IMR-90 (cell line): ENCODE data around the gene CD28. TPM values are rescaled to one million over a fixed set of nuclear protein-coding genes. Genes with fewer than 3 reads are reported as not detected.

ENCODE experiments used
- ATAC-seq: fragments of 200-7000 bp; cut with Tn5 transposase; 2 replicates; pipeline ENCODE4 v1.9.1; 2020; ENCODE audit warnings: low read depth, mild to moderate bottlenecking, moderate library complexity
- BruUV-seq: library from RNA; stranded (reverse); fragments of 400-500 nt; replicated peaks from 2 replicates; lab custom pipeline; 2021; lab: Mats Ljungman, UMichigan
- CTCF ChIA-PET: fragments of 300-600 bp; formaldehyde crosslinking; extraction: SDS; loops from one replicate; lab custom pipeline; 2021; ENCODE audit warnings: antibody characterized with exemption; lab: Yijun Ruan, JAX
- POLR2A ChIA-PET: fragments of 300-600 bp; sonication (Branson Sonifier 250); formaldehyde crosslinking; loops from one replicate; lab custom pipeline; 2022; ENCODE audit warnings: antibody characterized with exemption; ENCODE audit not compliant: unreplicated experiment; lab: Charles Lee
- DNase-seq: peaks from one replicate; pipeline ENCODE4 v3.0.0; 2013
- H2AFZ ChIP-seq: replicated peaks from 2 replicates; pipeline ENCODE3; 2013; ENCODE audit warnings: low read length, mild to moderate bottlenecking; ENCODE audit not compliant: poor library complexity
- H2AK5ac ChIP-seq: 2 replicates; pipeline ENCODE4 v1.6.1; 2013; ENCODE audit warnings: low read depth, low read length, inconsistent platforms
- H2AK9ac ChIP-seq: replicated peaks from 2 replicates; pipeline ENCODE3; 2013; ENCODE audit warnings: mild to moderate bottlenecking, low read depth, low read length, moderate library complexity; ENCODE audit not compliant: poor library complexity
- H2BK120ac ChIP-seq: 2 replicates; pipeline ENCODE4 v1.6.1; 2013; ENCODE audit warnings: low read depth, low read length, inconsistent platforms
- H2BK15ac ChIP-seq: 3 replicates; pipeline ENCODE4 v1.6.1; 2013; ENCODE audit warnings: low read depth, low read length, inconsistent platforms
- H2BK20ac ChIP-seq: 2 replicates; pipeline ENCODE4 v1.6.1; 2013; ENCODE audit warnings: low read depth, mild to moderate bottlenecking, inconsistent platforms, low read length, moderate library complexity
- H2BK5ac ChIP-seq: 2 replicates; pipeline ENCODE4 v1.6.1; 2013; ENCODE audit warnings: mild to moderate bottlenecking, low read depth, low read length, inconsistent platforms; ENCODE audit not compliant: poor library complexity, severe bottlenecking
- H3K14ac ChIP-seq: replicated peaks from 2 replicates; pipeline ENCODE4 v1.6.1; 2013; ENCODE audit warnings: low read depth, low read length, inconsistent platforms
- H3K18ac ChIP-seq: 2 replicates; pipeline ENCODE4 v1.6.1; 2013; ENCODE audit warnings: low read depth, low read length, control low read depth
- H3K23ac ChIP-seq: 2 replicates; pipeline ENCODE4 v1.6.1; 2013; ENCODE audit warnings: low read depth, low read length, inconsistent platforms
- H3K27ac ChIP-seq: 2 replicates; pipeline ENCODE4 v1.5.1; 2013; ENCODE audit warnings: mild to moderate bottlenecking, control low read depth, low read length; ENCODE audit not compliant: insufficient read depth
- H3K27me3 ChIP-seq: 2 replicates; pipeline ENCODE4 v1.6.1; 2013; ENCODE audit warnings: low read length; ENCODE audit not compliant: control insufficient read depth, insufficient read depth
- H3K36me3 ChIP-seq: 2 replicates; pipeline ENCODE4 v1.6.1; 2013; ENCODE audit warnings: low read length, mixed read lengths; ENCODE audit not compliant: control insufficient read depth, insufficient read depth
- H3K4ac ChIP-seq: 2 replicates; pipeline ENCODE4 v1.6.1; 2013; ENCODE audit warnings: low read depth, low read length, inconsistent platforms
- H3K4me1 ChIP-seq: 2 replicates; pipeline ENCODE4 v1.6.1; 2013; ENCODE audit warnings: low read length, mixed read lengths; ENCODE audit not compliant: control insufficient read depth, insufficient read depth
- H3K4me2 ChIP-seq: 2 replicates; pipeline ENCODE4 v1.6.1; 2013; ENCODE audit warnings: low read depth, mild to moderate bottlenecking, control low read depth, low read length, moderate library complexity
- H3K4me3 ChIP-seq: 2 replicates; pipeline ENCODE4 v1.5.1; 2013; ENCODE audit warnings: low read depth, mild to moderate bottlenecking, control low read depth, low read length, moderate library complexity; ENCODE audit not compliant: insufficient read depth
- H3K56ac ChIP-seq: 2 replicates; pipeline ENCODE4 v1.6.1; 2013; ENCODE audit warnings: low read length, inconsistent platforms; ENCODE audit not compliant: insufficient read depth; ENCODE audit errors: extremely low read depth
- H3K79me1 ChIP-seq, 2 experiments: 2 replicates each; pipeline ENCODE4 v1.6.1; 2013; ENCODE audit warnings: low read length in 2 of 2, inconsistent platforms in 1 of 2, low read depth in 1 of 2
- H3K9ac ChIP-seq: 2 replicates; pipeline ENCODE4 v1.6.1; 2013; ENCODE audit warnings: low read depth, low read length, control low read depth
- H3K9me1 ChIP-seq: 2 replicates; pipeline ENCODE4 v1.6.1; 2013; ENCODE audit warnings: low read length, inconsistent platforms; ENCODE audit not compliant: insufficient read depth
- H3K9me3 ChIP-seq: 2 replicates; pipeline ENCODE4 v1.6.1; 2013; ENCODE audit warnings: low read length; ENCODE audit not compliant: control insufficient read depth, insufficient read depth
- H4K20me1 ChIP-seq: 2 replicates; pipeline ENCODE4 v1.6.1; 2013; ENCODE audit warnings: low read length, inconsistent platforms; ENCODE audit not compliant: insufficient read depth
- H4K5ac ChIP-seq: 2 replicates; pipeline ENCODE4 v1.6.1; 2013; ENCODE audit warnings: mild to moderate bottlenecking, low read depth, low read length, control low read depth
- H4K8ac ChIP-seq, 2 experiments: 2 replicates each; pipeline ENCODE4 v1.6.1; 2013; ENCODE audit warnings: low read depth in 2 of 2, low read length in 2 of 2, control low read depth in 1 of 2, inconsistent platforms in 1 of 2
- H4K91ac ChIP-seq: 2 replicates; pipeline ENCODE4 v1.6.1; 2013; ENCODE audit warnings: low read depth, low read length, inconsistent platforms; ENCODE audit not compliant: insufficient read depth
- ELK1 ChIP-seq: fragments of 150-350 bp; IDR thresholded peaks from 2 replicates; pipeline ENCODE4 v1.6.1; 2016; ENCODE audit warnings: low read depth, mild to moderate bottlenecking, low read length, moderate library complexity, borderline replicate concordance
- WGBS, 2 experiments: methylation state at CpG; one replicate each; pipeline versions ENCODE4 v1.1.5 to v1.1.7; 2013; ENCODE audit warnings: missing lambda C conversion rate in 2 of 2; ENCODE audit not compliant: insufficient read length in 1 of 2; ENCODE audit errors: extremely low coverage in 2 of 2; 5-methylcytosine and 5-hydroxymethylcytosine counted together
- dilution Hi-C: fragments of 300-500 bp; cut with HindIII; formaldehyde crosslinking; loops from one replicate; pipeline ENCODE4 v1.14.3; 2018; ENCODE audit warnings: low sequenced_read_pairs; ENCODE audit not compliant: unreplicated experiment
- in situ Hi-C: fragments of 300-500 bp; cut with MboI; formaldehyde crosslinking; loops from 3 replicates; pipeline ENCODE4 v1.14.3; 2019; ENCODE audit warnings: low sequenced_read_pairs, inconsistent platforms, mixed read lengths
- intact Hi-C: fragments of 100-400 bp; cut with micrococcal nuclease; formaldehyde crosslinking; loops from 2 replicates; pipeline ENCODE4 v1.10.0; 2022
- polyA plus RNA-seq, 3 experiments: library from polyadenylated mRNA; depleted of rRNA; stranded (reverse); fragments of >200 nt; gene quantifications; 2 replicates each; pipeline ENCODE4 v1.2.3, GENCODE V29; 2012; ENCODE audit warnings: low replicate concordance in 1 of 3
- total RNA-seq: library from RNA; depleted of rRNA; stranded (reverse); fragments of >200 nt; gene quantifications from 2 replicates; pipeline ENCODE4 v1.2.3, GENCODE V29; 2012

Gene CD28
- total and polyA plus RNA-seq, 2 of the 4 experiments (the other 2 are of a cell fraction), result not detected

GRCh38 chr2:203683421-203683820 lies 23.0 kb upstream of the CD28 start:
- Histone ChIP-seq H3K23ac (0 out of 2 replicates have a peak overlapping the region, but pooled peaks have one; percentile 16), H3K4me3 (no peak overlapping the region), H2BK20ac (peak overlapping the region; percentile 88; the same call in 1 of the 2 replicates), H2BK15ac (no peak overlapping the region; the same call in 2 of the 3 replicates), H4K91ac (peak overlapping the region; percentile 27), H4K5ac (no peak overlapping the region), H3K27me3 (no peaks in the 10 kb centered on the region), H3K9me1 (peaks cover 17% of the 10 kb centered on the region), H3K9me3 (no peaks in the 10 kb centered on the region), H3K4ac (peak overlapping the region; percentile 85; the same call in 1 of the 2 replicates), H2AFZ (no peak overlapping the region), H2AK9ac (no peak overlapping the region), H3K27ac (no peak overlapping the region), H3K14ac (no peak overlapping the region; the same call in 1 of the 2 replicates), H3K9ac (no peak overlapping the region), H4K8ac (peak overlapping the region in 1 of 2 experiments; percentile 1; a peak in 1 of 4 replicates), H4K20me1 (no peaks in the 10 kb centered on the region), H2BK5ac (peak overlapping the region; percentile 94), H3K36me3 (no peaks in the 10 kb centered on the region), H2AK5ac (peak overlapping the region; percentile 68), H3K56ac (no peak overlapping the region; the same call in 1 of the 2 replicates), H3K4me2 (no peak overlapping the region), H3K4me1 (peaks cover 25% of the 10 kb centered on the region), H3K79me1 (no peaks in the 10 kb centered on the region), H2BK120ac (peak overlapping the region; percentile 82), H3K18ac (no peak overlapping the region; the same call in 1 of the 2 replicates)
- no peak for DNase-seq
- in situ Hi-C loops, result no loop called here
- CTCF ChIA-PET, result no interaction called here
- no peak for ATAC-seq
- POLR2A ChIA-PET, result no interaction called here
- TF ChIP-seq ELK1, result no peak
- dilution Hi-C loops, result no loop called here
- no TSS peak for BruUV-seq
- no CpG with 5 or more reads among the region's 4 CpGs for WGBS, 2 experiments
- intact Hi-C loops, result no loop called here
